Bronchial epithelial cell (primary cell): ENCODE measurements around the gene PHACTR4. TPM values are rescaled to one million over a fixed set of nuclear protein-coding genes. Genes with fewer than 3 reads are reported as not detected.
A peak's percentile ranks its signal among the peaks of the same experiment; 100 is the strongest.
"Not testable (repeated sequence)": the region's sequence is repeated elsewhere in the genome, so short reads cannot be mapped to it uniquely, and the experiment has no call there.

Experiments
- DNase-seq: peaks from one replicate; pipeline ENCODE4 v3.0.0-alpha.2; 2010; ENCODE audit warnings: low read depth
- FAIRE-seq: peaks from 2 replicates; lab custom pipeline; 2011; peaks lifted over from hg19 to GRCh38; lab: Jason Lieb, UNC
- H3K27me3 ChIP-seq: 2 replicates; pipeline ENCODE4 v1.5.1; 2011; ENCODE audit warnings: low read length; ENCODE audit not compliant: control insufficient read depth, insufficient read depth
- H3K36me3 ChIP-seq: 2 replicates; pipeline ENCODE4 v1.5.1; 2011; ENCODE audit warnings: low read length; ENCODE audit not compliant: control insufficient read depth, insufficient read depth
- H3K4me3 ChIP-seq: 2 replicates; pipeline ENCODE4 v1.5.1; 2011; ENCODE audit warnings: mild to moderate bottlenecking, low read depth, low read length, control low read depth
- total RNA-seq: library from RNA; depleted of rRNA; stranded (reverse); fragments of >200 nt; gene quantifications from 2 replicates; pipeline ENCODE4 v1.2.1, GENCODE V29; 2014
- TF ChIP-seq, protein P1 (sequence below): IDR thresholded peaks from 2 replicates; pipeline ENCODE4 v1.5.1; 2011; ENCODE audit warnings: mild to moderate bottlenecking, moderate library complexity, low read length, control low read depth, inconsistent platforms; ENCODE audit not compliant: insufficient read depth, severe bottlenecking

PHACTR4 gene
- total RNA-seq, 1 donor from 2014 or later: 3.2 TPM

DNA sequence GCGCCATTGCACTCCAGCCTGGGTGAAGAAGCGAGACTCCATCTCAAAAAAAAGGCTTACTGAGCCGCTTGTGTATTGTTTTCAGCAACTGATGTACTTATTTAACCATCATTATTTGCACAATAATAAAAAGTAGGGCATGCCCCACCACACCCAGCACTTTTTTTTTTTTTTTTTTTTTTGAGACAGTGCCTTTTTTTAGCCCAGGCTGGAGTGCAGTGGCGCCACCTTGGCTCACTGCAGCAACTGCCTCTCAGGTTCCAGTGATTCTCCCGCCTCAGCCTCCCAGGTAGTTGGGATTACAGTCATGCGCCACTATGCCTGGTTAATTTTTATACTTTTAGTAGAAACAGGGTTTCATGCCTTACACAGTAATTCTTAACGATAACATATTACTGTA, 171.1 kb downstream of the PHACTR4 start:
- H3K4me3 ChIP-seq: no peak overlapping the region
- peaks cover 14% of the 10 kb centered on the region for H3K36me3 ChIP-seq
- H3K27me3 ChIP-seq: no peaks in the 10 kb centered on the region
- FAIRE-seq (no peak), DNase-seq (no peak)
- TF ChIP-seq, protein P1, sequence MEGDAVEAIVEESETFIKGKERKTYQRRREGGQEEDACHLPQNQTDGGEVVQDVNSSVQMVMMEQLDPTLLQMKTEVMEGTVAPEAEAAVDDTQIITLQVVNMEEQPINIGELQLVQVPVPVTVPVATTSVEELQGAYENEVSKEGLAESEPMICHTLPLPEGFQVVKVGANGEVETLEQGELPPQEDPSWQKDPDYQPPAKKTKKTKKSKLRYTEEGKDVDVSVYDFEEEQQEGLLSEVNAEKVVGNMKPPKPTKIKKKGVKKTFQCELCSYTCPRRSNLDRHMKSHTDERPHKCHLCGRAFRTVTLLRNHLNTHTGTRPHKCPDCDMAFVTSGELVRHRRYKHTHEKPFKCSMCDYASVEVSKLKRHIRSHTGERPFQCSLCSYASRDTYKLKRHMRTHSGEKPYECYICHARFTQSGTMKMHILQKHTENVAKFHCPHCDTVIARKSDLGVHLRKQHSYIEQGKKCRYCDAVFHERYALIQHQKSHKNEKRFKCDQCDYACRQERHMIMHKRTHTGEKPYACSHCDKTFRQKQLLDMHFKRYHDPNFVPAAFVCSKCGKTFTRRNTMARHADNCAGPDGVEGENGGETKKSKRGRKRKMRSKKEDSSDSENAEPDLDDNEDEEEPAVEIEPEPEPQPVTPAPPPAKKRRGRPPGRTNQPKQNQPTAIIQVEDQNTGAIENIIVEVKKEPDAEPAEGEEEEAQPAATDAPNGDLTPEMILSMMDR: no peak

DNA sequence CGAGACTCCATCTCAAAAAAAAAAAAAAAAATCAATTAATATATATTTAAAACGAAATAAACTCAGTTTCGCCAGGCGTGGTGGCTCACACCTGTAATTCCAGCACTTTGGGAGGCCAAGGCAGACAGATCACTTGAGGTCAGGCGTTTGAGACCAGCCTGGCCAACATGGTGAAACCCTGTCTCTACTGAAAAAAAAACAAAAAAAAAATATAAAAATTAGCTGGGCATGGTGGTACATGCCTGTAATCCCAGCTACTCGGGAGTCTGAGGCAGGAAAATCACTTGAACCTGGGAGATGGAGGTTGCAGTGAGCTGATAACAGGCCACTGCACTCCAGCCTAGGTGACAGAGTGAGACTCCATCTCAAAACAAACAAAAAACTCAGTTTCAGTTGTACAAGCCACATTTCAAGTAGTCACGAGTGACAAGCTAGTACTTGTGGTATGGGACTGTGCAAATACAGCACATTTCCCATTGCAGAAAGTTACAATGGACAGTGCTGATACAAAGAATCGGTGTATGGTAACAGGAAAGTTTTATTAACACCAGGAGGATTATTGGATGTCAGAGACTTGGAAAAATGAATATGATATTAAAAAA, 172.0 kb downstream of the PHACTR4 start:
- not testable (repeated sequence) for FAIRE-seq, H3K36me3 ChIP-seq, H3K27me3 ChIP-seq, H3K4me3 ChIP-seq
- peak; percentile 67 for DNase-seq

DNA sequence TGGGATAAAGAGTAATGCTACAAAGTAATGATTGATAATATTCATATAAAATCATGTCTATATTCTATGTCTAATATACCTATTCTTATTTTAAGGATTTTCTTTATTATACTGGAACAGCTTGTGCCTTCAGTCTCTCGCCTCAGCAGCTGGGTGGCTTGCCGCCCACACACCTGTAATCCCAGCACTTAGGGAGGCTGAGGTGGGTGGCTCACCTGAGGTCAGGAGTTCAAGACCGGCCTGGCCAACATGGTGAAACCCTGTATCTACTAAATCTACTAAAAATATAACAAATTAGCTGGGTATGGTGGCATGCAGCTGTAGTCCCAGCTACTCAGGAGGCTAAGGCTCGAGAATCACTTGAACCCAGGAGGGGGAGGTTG, 175.7 kb downstream of the PHACTR4 start:
- Histone ChIP-seq H3K4me3 (no peak overlapping the region), H3K27me3 (no peaks in the 10 kb centered on the region), H3K36me3 (no peaks in the 10 kb centered on the region)
- no peak for DNase-seq
- TF ChIP-seq, protein P1: no peak
- no peak for FAIRE-seq

DNA sequence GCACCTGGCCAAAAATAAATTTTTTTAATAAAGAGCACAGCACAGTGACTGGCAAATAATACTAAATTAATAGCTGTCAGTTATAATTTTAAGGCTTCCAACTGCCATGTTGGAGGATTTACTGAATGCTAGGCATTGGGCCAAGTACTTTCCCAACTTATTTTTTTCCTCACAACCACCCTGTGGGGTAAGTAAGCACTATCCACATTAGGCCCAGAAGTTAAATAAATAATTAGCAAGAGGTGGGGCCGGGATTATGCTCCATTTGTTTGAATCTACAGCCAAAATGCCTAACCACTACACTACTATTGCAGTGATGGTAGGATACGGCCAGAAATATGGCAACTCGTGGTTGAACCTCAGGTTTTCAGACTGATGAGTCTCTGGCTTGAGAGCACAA, 178.8 kb downstream of the PHACTR4 start:
- no peaks in the 10 kb centered on the region for H3K27me3 ChIP-seq
- H3K36me3 ChIP-seq: no peaks in the 10 kb centered on the region
- no peak overlapping the region for H3K4me3 ChIP-seq
- TF ChIP-seq, protein P1: no peak
- FAIRE-seq (no peak), DNase-seq (no peak)

Other genes starting within 250 kb of the PHACTR4 start
- 5.0 and 10.9 TPM in 2 replicates for gene PTAFR, start 193.1 kb upstream of the PHACTR4 start, total RNA-seq
- 44.2 and 51.7 TPM in 2 replicates for gene DNAJC8, start 136.7 kb upstream of the PHACTR4 start, total RNA-seq
- gene ATP5IF1, start 133.6 kb upstream of the PHACTR4 start, total RNA-seq: 286 and 496 TPM in 2 replicates
- 24.2 and 36.4 TPM in 2 replicates for gene SESN2, start 110.2 kb upstream of the PHACTR4 start, total RNA-seq
- gene MED18, start 40.7 kb upstream of the PHACTR4 start, total RNA-seq: 55.0 and 59.5 TPM in 2 replicates
- gene RCC1, start 136.3 kb downstream of the PHACTR4 start, total RNA-seq: 55.9 and 122 TPM in 2 replicates
- gene TRNAU1AP, start 183.3 kb downstream of the PHACTR4 start, total RNA-seq: 23.2 and 23.3 TPM in 2 replicates
- gene RAB42, start 222.5 kb downstream of the PHACTR4 start, total RNA-seq: not detected in 2 replicates